ENCODE measurements around the gene RCSD1.

DNA sequence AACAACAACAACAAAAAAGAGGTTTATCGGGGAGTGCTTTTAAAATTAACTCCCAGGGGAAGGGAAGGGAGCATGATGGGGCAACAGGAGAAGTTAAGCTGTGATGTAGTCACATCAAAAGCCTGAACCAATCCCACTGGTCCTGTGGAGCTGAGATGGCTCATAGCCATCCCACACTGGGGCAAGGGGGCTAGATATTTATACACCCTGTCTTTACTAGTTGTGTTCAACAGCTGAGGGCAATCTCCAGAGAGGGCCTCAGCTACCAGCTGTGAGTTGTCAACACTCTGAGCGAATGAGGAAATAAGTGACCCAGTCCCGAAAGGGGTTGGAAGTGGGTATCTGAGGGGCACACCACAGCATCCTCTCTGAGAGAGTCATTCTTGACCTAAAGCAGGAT is 45.5 kb upstream of the RCSD1 start:
- TF ChIP-seq, protein P1, sequence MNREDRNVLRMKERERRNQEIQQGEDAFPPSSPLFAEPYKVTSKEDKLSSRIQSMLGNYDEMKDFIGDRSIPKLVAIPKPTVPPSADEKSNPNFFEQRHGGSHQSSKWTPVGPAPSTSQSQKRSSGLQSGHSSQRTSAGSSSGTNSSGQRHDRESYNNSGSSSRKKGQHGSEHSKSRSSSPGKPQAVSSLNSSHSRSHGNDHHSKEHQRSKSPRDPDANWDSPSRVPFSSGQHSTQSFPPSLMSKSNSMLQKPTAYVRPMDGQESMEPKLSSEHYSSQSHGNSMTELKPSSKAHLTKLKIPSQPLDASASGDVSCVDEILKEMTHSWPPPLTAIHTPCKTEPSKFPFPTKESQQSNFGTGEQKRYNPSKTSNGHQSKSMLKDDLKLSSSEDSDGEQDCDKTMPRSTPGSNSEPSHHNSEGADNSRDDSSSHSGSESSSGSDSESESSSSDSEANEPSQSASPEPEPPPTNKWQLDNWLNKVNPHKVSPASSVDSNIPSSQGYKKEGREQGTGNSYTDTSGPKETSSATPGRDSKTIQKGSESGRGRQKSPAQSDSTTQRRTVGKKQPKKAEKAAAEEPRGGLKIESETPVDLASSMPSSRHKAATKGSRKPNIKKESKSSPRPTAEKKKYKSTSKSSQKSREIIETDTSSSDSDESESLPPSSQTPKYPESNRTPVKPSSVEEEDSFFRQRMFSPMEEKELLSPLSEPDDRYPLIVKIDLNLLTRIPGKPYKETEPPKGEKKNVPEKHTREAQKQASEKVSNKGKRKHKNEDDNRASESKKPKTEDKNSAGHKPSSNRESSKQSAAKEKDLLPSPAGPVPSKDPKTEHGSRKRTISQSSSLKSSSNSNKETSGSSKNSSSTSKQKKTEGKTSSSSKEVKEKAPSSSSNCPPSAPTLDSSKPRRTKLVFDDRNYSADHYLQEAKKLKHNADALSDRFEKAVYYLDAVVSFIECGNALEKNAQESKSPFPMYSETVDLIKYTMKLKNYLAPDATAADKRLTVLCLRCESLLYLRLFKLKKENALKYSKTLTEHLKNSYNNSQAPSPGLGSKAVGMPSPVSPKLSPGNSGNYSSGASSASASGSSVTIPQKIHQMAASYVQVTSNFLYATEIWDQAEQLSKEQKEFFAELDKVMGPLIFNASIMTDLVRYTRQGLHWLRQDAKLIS (CRISPR knock-in tag; IDR thresholded peaks at IDR 0.05), result no peak
- TF ChIP-seq EP300 (IDR thresholded peaks at IDR 0.05; ENCODE audit: low read depth in 2 of 2, low read length in 2 of 2), result no peak
- TF ChIP-seq EP300 (CRISPR knock-in tag; IDR thresholded peaks at IDR 0.05; ENCODE audit: borderline replicate concordance), result no peak
- TF ChIP-seq ZNF136 (CRISPR knock-in tag; IDR thresholded peaks at IDR 0.05; ENCODE audit: low read depth), result no peak
- TF ChIP-seq HES4 (CRISPR knock-in tag; IDR thresholded peaks at IDR 0.05; ENCODE audit: borderline replicate concordance), result no peak
- no peak for TF ChIP-seq MTA1 (CRISPR knock-in tag; IDR thresholded peaks at IDR 0.05; ENCODE audit: borderline replicate concordance)
- no peak for TF ChIP-seq ARID2 (CRISPR knock-in tag; IDR thresholded peaks at IDR 0.05; ENCODE audit: borderline replicate concordance)
- TF ChIP-seq POLR2AphosphoS5 (IDR thresholded peaks at IDR 0.05; ENCODE audit: low read depth, low read length), result no peak
- TF ChIP-seq ZFP36L2 (CRISPR knock-in tag; IDR thresholded peaks at IDR 0.05), result no peak
- TF ChIP-seq CEBPB (IDR thresholded peaks at IDR 0.05; ENCODE audit: borderline replicate concordance, low read depth, low read length), result no peak
- TF ChIP-seq JUN (CRISPR knock-in tag; IDR thresholded peaks at IDR 0.05), result no peak
- TF ChIP-seq NFRKB (IDR thresholded peaks at IDR 0.05), result no peak
- TF ChIP-seq RFX1 (IDR thresholded peaks at IDR 0.05), result no peak
